T-cell (primary cell): ENCODE results near the gene MRPL47. TPM values are rescaled to one million over a fixed set of nuclear protein-coding genes. Genes with fewer than 3 reads are reported as not detected.

Experiments used
- ATAC-seq, 4 experiments: fragments of 200-7000 bp in 3 of 4; fragments of 150-1000 bp in 1 of 4; cut with Tn5 transposase; replicated peaks in 1 of 4; 1 replicate in 3 of 4; 2 replicates in 1 of 4; pipeline ENCODE4 v1.10.0; 2021; ENCODE audit warnings: moderate library complexity in 3 of 4, mild to moderate bottlenecking in 2 of 4, moderate number of reproducible peaks in 1 of 4
- CTCF ChIA-PET, 2 donors: fragments of 300-600 bp; sonication (Branson Sonifier 250); formaldehyde crosslinking; loops; one replicate each; lab custom pipeline; 2022; ENCODE audit warnings: antibody characterized with exemption in 2 of 2; lab: Charles Lee
- POLR2A ChIA-PET, 2 donors: fragments of 300-600 bp; sonication (Branson Sonifier 250); formaldehyde crosslinking; loops; one replicate each; lab custom pipeline; 2022; ENCODE audit warnings: antibody characterized with exemption in 2 of 2; lab: Charles Lee
- DNase-seq, 35 experiments: peaks; one replicate each; pipeline versions ENCODE4 v3.0.0 to v3.0.0-alpha.2; 2013 to 2023
- H3K27ac ChIP-seq: one replicate; pipeline ENCODE4 v1.5.1; 2013; ENCODE audit warnings: low read length
- H3K27me3 ChIP-seq, 2 experiments: replicated peaks in 1 of 2; 1 replicate in 1 of 2; 2 replicates in 1 of 2; pipeline versions ENCODE4 v1.6.1 to v1.7.0; 2013; ENCODE audit warnings: low read length in 1 of 2, mixed read lengths in 1 of 2; ENCODE audit not compliant: control insufficient read depth in 2 of 2, insufficient read depth in 2 of 2; ENCODE audit errors: extremely low read depth in 1 of 2
- H3K36me3 ChIP-seq, 2 donors: 1 replicate in 1 of 2; 2 replicates in 1 of 2; pipeline versions ENCODE4 v1.6.1 to v1.7.0; 2013; ENCODE audit warnings: low read length in 1 of 2; ENCODE audit not compliant: control insufficient read depth in 2 of 2, insufficient read depth in 1 of 2; ENCODE audit errors: extremely low read depth in 1 of 2
- H3K4me1 ChIP-seq, 2 experiments: 1 replicate in 1 of 2; 2 replicates in 1 of 2; pipeline versions ENCODE4 v1.6.1 to v1.7.0; 2013; ENCODE audit warnings: low read length in 2 of 2, mixed read lengths in 1 of 2; ENCODE audit not compliant: insufficient read depth in 2 of 2, control insufficient read depth in 1 of 2; ENCODE audit errors: extremely low read depth in 1 of 2
- H3K4me3 ChIP-seq, 2 donors: 1 replicate in 1 of 2; 2 replicates in 1 of 2; pipeline versions ENCODE4 v1.5.1 to v1.7.0; 2013; ENCODE audit warnings: mild to moderate bottlenecking in 2 of 2, low read length in 1 of 2, moderate library complexity in 1 of 2; ENCODE audit not compliant: control insufficient read depth in 1 of 2; ENCODE audit errors: extremely low read depth in 1 of 2
- H3K9me3 ChIP-seq: 2 replicates; pipeline ENCODE4 v1.7.0; 2013
- H3K27ac Mint-ChIP-seq, 2 donors: one replicate each; pipeline ENCODE4 v1.8.0; 2020 to 2021; ENCODE audit warnings: mild to moderate bottlenecking in 2 of 2, mixed read lengths in 2 of 2
- H3K27me3 Mint-ChIP-seq, 2 donors: one replicate each; pipeline ENCODE4 v1.8.0; 2021 to 2022; ENCODE audit warnings: mixed read lengths in 2 of 2
- H3K36me3 Mint-ChIP-seq: one replicate; pipeline ENCODE4 v1.8.0; 2021; ENCODE audit warnings: mixed read lengths
- H3K4me1 Mint-ChIP-seq, 3 donors: one replicate each; pipeline ENCODE4 v1.8.0; 2020 to 2022; ENCODE audit warnings: mixed read lengths in 3 of 3, mild to moderate bottlenecking in 1 of 3
- H3K4me3 Mint-ChIP-seq, 3 donors: one replicate each; pipeline ENCODE4 v1.8.0; 2020 to 2022; ENCODE audit warnings: mild to moderate bottlenecking in 3 of 3, mixed read lengths in 3 of 3, moderate library complexity in 3 of 3
- H3K9me3 Mint-ChIP-seq, 3 donors: one replicate each; pipeline ENCODE4 v1.8.0; 2020 to 2022; ENCODE audit warnings: mixed read lengths in 3 of 3
- WGBS: methylation state at CpG from one replicate; pipeline ENCODE4 v1.1.5; 2013; ENCODE audit warnings: missing lambda C conversion rate; ENCODE audit not compliant: insufficient coverage; 5-methylcytosine and 5-hydroxymethylcytosine counted together
- total RNA-seq, 35 experiments: library from RNA in 6 of 35; stranded (reverse) in 6 of 35; fragments of 120-200 nt in 1 of 35; gene quantifications; one replicate each; pipeline versions ENCODE4 v1.2.1 to v1.2.4 and lab custom pipeline; 2013 to 2026

Gene MRPL47
- total RNA-seq, 5 donors from 2014 or later (not counting 1 experiment from before 2014, with no cell fraction given), result 16.2 to 22.7 (median 19.7) TPM

DNA sequence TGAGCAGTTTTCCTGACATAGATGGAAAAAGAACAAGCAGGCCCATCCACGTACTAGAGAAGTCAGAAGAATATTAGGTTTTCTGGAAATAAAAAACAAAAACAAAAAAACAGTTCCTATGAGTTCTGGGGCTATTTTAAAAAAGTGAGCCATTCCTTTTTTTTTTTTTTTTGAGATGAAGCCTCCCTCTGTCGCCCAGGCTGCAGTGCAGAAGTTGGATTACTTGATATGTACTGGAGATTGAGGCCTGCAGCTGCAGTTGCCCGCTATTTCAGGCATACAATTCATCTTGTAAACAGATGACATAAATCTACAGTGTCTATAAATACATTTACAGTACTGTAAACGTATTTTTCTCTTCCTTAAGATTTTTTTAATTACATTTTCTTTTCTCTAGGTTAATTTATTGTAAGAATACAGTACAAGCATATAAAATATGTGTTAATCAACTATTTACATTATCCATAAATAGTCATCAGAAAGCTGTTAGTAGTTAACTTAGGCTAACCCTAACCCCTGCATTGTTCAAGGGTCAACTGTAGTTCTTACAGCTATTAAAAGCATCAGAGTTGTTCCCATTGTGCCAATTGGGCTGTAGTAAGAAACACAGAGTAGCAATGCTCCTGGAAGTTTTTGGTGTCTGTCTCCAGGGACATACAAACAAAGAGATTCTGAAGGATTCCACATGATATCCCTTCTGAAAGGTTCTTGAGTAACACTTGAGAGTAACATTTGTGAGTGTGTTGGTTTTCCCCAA, 52.9 kb downstream of the MRPL47 start:
- Histone ChIP-seq H3K4me1 (no peaks in the 10 kb centered on the region), H3K27ac (no peak overlapping the region), H3K4me3 (no peak overlapping the region), H3K36me3 (no peaks in the 10 kb centered on the region), H3K9me3 (no peaks in the 10 kb centered on the region), H3K27me3 (no peaks in the 10 kb centered on the region)
- POLR2A ChIA-PET, result interaction anchor here in 1 of 2 donors (0.5 to 0.6 kb wide), 2 partner anchors 255 to 501 kb away, joined by 3 to 6 read pairs; no protein-coding TSS in a partner anchor
- H3K4me3 Mint-ChIP-seq, result no peak overlapping the region
- H3K36me3 Mint-ChIP-seq, result no peaks in the 10 kb centered on the region
- DNase-seq (no peak), ATAC-seq (no peak)
- no peak overlapping the region for H3K27ac Mint-ChIP-seq
- no CpG with 5 or more reads among the region's 4 CpGs for WGBS
- H3K9me3 Mint-ChIP-seq, result no peaks in the 10 kb centered on the region
- H3K4me1 Mint-ChIP-seq, result no peaks in the 10 kb centered on the region
- H3K27me3 Mint-ChIP-seq, result peaks cover 0 to 1% of the 10 kb centered on the region in 2 donors
- CTCF ChIA-PET, result interaction anchor here in 1 of 2 donors (0.6 to 0.7 kb wide), 2 partner anchors 11 to 482 kb away, joined by 3 to 5 read pairs; partner anchors contain the start of gene ACTL6A

DNA sequence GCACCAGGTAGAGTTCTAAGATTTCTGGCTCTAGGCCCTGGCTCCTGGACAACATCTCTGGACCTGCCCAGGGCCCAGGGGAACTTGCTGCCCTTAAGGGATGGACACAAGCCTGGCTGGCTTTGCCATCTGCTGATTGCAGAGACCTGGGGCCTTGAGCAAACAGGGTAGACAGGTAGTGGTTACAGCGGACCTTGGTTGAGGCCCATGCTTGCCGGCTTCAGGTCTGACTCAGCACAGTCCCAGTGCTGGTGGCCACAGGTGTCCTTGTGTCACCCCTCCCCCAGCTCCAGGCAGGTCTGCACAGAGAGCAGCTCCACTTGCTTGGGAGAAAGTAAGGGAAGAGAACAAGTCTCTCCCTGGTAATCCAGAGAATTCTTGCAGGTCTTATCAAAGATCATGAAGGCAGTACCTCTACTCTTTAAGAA, 57.6 kb downstream of the MRPL47 start:
- H3K27ac Mint-ChIP-seq, result no peak overlapping the region
- ChIA-PET CTCF (no interaction called here), POLR2A (interaction anchor here in 1 of 2 donors (0.6 kb wide), 1 partner anchor 374 kb away, joined by 3 read pairs; no protein-coding TSS in a partner anchor)
- H3K36me3 ChIP-seq, result no peaks in the 10 kb centered on the region
- no peaks in the 10 kb centered on the region for H3K4me1 Mint-ChIP-seq
- ATAC-seq, result no peak
- H3K27me3 Mint-ChIP-seq, result peaks cover 6 to 14% of the 10 kb centered on the region in 2 donors
- DNase-seq, result no peak
- H3K9me3 Mint-ChIP-seq, result no peaks in the 10 kb centered on the region
- H3K27me3 ChIP-seq, result no peaks in the 10 kb centered on the region
- no peaks in the 10 kb centered on the region for H3K4me1 ChIP-seq
- no peak overlapping the region for H3K4me3 ChIP-seq
- no peak overlapping the region for H3K27ac ChIP-seq
- no peaks in the 10 kb centered on the region for H3K36me3 Mint-ChIP-seq
- H3K4me3 Mint-ChIP-seq, result no peak overlapping the region
- no peaks in the 10 kb centered on the region for H3K9me3 ChIP-seq
- WGBS, result 45% methylated on average over 2 of the region's 2 CpGs

DNA sequence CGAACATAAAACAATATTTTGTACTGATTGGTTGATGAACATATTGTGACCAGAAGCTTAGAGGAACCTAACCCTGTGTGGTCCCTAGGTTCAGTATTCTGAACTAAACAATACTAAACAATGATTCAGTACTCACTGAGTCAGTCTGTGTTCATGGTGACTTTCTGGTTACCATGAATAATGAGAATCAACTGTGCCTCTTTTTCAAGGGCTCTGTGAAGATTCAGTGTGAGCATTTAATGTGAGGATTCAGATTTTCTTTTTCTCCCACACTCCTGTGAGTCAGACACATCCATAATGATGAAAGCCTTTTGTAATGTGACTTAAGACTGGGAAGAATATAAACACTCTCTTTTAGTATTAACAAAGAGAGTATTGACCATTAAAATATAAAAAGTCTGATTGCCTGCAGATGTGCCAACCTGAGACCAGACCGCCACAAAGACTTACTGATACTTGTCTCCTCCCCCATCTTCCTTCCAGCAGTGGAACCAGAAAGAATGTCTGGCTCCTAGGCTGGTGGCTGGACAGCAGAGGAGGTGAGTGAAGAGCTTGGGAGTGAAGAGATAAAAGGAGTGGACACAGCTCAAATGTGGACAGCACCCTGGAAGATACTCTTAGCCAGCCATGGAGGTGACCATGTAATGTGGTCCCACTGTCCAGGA, 59.3 kb downstream of the MRPL47 start:
- Mint-ChIP-seq H3K27me3 (peaks cover 9 to 16% of the 10 kb centered on the region in 2 donors), H3K9me3 (no peaks in the 10 kb centered on the region), H3K27ac (no peak overlapping the region), H3K36me3 (no peaks in the 10 kb centered on the region), H3K4me3 (no peak overlapping the region), H3K4me1 (no peaks in the 10 kb centered on the region)
- CTCF ChIA-PET, result no interaction called here
- Histone ChIP-seq H3K36me3 (no peaks in the 10 kb centered on the region), H3K27me3 (no peaks in the 10 kb centered on the region), H3K4me1 (no peaks in the 10 kb centered on the region), H3K4me3 (no peak overlapping the region), H3K9me3 (no peaks in the 10 kb centered on the region), H3K27ac (no peak overlapping the region)
- no peak for DNase-seq
- POLR2A ChIA-PET, result no interaction called here
- no peak for ATAC-seq
- WGBS, result no CpG with 5 or more reads among the region's 2 CpGs

DNA sequence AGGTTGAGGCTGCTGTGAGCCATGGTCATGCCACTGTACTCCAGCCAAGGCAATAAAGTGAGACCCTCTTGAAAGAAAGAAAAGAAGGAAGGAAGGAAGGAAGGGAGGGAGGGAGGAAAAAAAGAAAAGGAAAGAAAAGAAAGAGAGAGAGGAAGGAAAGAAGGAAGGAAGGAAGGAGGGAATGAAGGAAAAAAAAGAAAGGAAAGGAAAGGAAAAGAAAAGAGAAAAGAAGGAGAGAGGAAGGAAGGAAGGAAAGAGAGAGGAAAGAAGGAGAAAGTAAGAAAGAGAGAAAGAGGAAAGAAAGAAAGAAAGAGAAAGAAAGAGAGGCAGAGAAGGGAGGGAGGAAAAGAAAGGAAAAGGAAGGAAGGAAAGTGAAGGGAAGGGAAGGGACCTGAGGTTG, 62.1 kb downstream of the MRPL47 start:
- CTCF ChIA-PET, result no interaction called here
- no peak for ATAC-seq
- no peaks in the 10 kb centered on the region for H3K27me3 ChIP-seq
- no peak overlapping the region for H3K27ac Mint-ChIP-seq
- H3K4me3 ChIP-seq, result no peak overlapping the region
- no peaks in the 10 kb centered on the region for H3K36me3 ChIP-seq
- H3K9me3 Mint-ChIP-seq, result no peaks in the 10 kb centered on the region
- no peaks in the 10 kb centered on the region for H3K36me3 Mint-ChIP-seq
- peaks cover 9 to 15% of the 10 kb centered on the region in 2 donors for H3K27me3 Mint-ChIP-seq
- H3K4me1 ChIP-seq, result no peaks in the 10 kb centered on the region
- no peaks in the 10 kb centered on the region for H3K9me3 ChIP-seq
- no peaks in the 10 kb centered on the region for H3K4me1 Mint-ChIP-seq
- DNase-seq, result no peak
- no peak overlapping the region for H3K27ac ChIP-seq
- POLR2A ChIA-PET, result no interaction called here
- no peak overlapping the region for H3K4me3 Mint-ChIP-seq

DNA sequence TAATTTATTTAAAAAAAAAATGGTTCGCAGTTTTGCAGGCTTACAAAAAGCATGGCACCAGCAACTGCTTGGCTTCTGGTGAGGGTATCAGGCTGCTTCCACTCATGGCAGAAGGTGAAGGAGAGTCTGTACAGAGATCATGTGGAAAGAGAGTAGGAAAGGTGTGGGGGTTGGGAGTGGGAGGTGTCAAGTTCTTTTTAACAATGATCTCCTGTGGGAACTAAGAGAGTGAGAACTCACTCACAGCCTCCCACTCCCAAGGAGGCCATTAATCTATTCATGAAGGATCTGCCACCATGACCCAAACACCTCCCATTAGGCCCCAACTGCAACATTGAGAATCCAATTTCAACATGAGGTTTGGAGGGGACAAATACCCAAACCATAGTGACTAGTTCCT, 62.8 kb downstream of the MRPL47 start:
- Mint-ChIP-seq H3K4me3 (no peak overlapping the region), H3K27ac (no peak overlapping the region), H3K4me1 (no peaks in the 10 kb centered on the region), H3K9me3 (no peaks in the 10 kb centered on the region), H3K36me3 (no peaks in the 10 kb centered on the region), H3K27me3 (peaks cover 9 to 15% of the 10 kb centered on the region in 2 donors)
- Histone ChIP-seq H3K4me1 (no peaks in the 10 kb centered on the region), H3K36me3 (no peaks in the 10 kb centered on the region), H3K27me3 (no peaks in the 10 kb centered on the region), H3K9me3 (no peaks in the 10 kb centered on the region), H3K27ac (no peak overlapping the region), H3K4me3 (no peak overlapping the region)
- ChIA-PET POLR2A (no interaction called here), CTCF (no interaction called here)
- WGBS, result 100% methylated on average over 1 of the region's 1 CpG
- DNase-seq (no peak), ATAC-seq (no peak)

DNA sequence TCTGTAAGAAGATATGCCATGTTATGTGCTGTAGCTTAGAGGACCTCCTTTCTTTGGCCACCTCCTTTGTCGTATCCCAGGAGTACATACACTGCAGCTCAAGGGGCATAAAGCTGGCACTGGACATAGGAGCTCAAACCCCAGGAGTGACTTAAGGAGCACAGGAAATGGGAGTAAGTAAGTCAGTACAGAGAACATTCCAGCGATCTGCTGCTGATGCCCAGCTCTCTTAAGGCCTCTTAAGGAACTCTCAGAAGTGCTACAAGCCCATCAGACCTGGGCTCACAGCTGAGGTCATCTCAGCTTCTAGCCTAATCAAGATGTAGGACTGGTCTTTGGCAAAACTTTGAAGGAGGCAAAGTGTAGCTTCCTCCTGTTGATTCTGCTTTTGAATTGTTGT, 63.3 kb downstream of the MRPL47 start:
- H3K36me3 Mint-ChIP-seq, result no peaks in the 10 kb centered on the region
- no peaks in the 10 kb centered on the region for H3K4me1 Mint-ChIP-seq
- Histone ChIP-seq H3K9me3 (no peaks in the 10 kb centered on the region), H3K36me3 (no peaks in the 10 kb centered on the region), H3K27ac (no peak overlapping the region), H3K27me3 (no peaks in the 10 kb centered on the region), H3K4me3 (no peak overlapping the region), H3K4me1 (no peaks in the 10 kb centered on the region)
- no peaks in the 10 kb centered on the region for H3K9me3 Mint-ChIP-seq
- H3K27me3 Mint-ChIP-seq, result peaks cover 9 to 15% of the 10 kb centered on the region in 2 donors
- WGBS, result 88% methylated on average over 1 of the region's 2 CpGs
- H3K27ac Mint-ChIP-seq, result no peak overlapping the region
- ATAC-seq (no peak), DNase-seq (no peak)
- ChIA-PET CTCF (interaction anchor here in 1 of 2 donors (1.1 kb wide), 1 partner anchor 12 kb away, joined by 4 read pairs; no protein-coding TSS in a partner anchor), POLR2A (no interaction called here)
- no peak overlapping the region for H3K4me3 Mint-ChIP-seq
